GM18499 (cell line): ENCODE measurements around the gene FRMD4A.

Experiments used
- ATAC-seq: cut with Tn5 transposase; IDR thresholded peaks from one replicate; pipeline ENCODE4 v1.9.1; 2021; ENCODE audit warnings: moderate number of reproducible peaks; ENCODE audit not compliant: insufficient read depth, unreplicated experiment

Gene FRMD4A

GRCh38 chr10:13654118-13654830, 676.5 kb downstream of the FRMD4A start:
- no peak for ATAC-seq

GRCh38 chr10:13652860-13653259, 677.9 kb downstream of the FRMD4A start:
- ATAC-seq: no peak

GRCh38 chr10:13651969-13652720, 678.6 kb downstream of the FRMD4A start:
- no peak for ATAC-seq

- ATAC-seq: no peak
These were observed 679.8 kb downstream of the FRMD4A start for GRCh38 chr10:13650961-13651360.

- no peak for ATAC-seq
These were observed 680.7 kb downstream of the FRMD4A start for GRCh38 chr10:13649844-13650520.

GRCh38 chr10:13648425-13648824, 682.3 kb downstream of the FRMD4A start:
- ATAC-seq: no peak

GRCh38 chr10:13644866-13645265, 685.9 kb downstream of the FRMD4A start:
- no peak for ATAC-seq

- no peak for ATAC-seq
These were observed 687.7 kb downstream of the FRMD4A start for GRCh38 chr10:13643016-13643415.

GRCh38 chr10:13642293-13642692, 688.4 kb downstream of the FRMD4A start:
- no peak for ATAC-seq

- no peak for ATAC-seq
These were observed 692.8 kb downstream of the FRMD4A start for GRCh38 chr10:13637894-13638293.

- ATAC-seq: no peak
These were observed 693.3 kb downstream of the FRMD4A start for GRCh38 chr10:13637303-13637856.

GRCh38 chr10:13636776-13637175, 693.9 kb downstream of the FRMD4A start:
- no peak for ATAC-seq

- no peak for ATAC-seq
These were observed 696.5 kb downstream of the FRMD4A start for GRCh38 chr10:13634207-13634606.

- ATAC-seq: no peak
These were observed 697.0 kb downstream of the FRMD4A start for GRCh38 chr10:13633689-13634088.

- ATAC-seq: no peak
These were observed 697.8 kb downstream of the FRMD4A start for GRCh38 chr10:13632884-13633440.

- ATAC-seq: no peak
These were observed 698.3 kb downstream of the FRMD4A start for GRCh38 chr10:13632440-13632839.

GRCh38 chr10:13631594-13631993, 699.1 kb downstream of the FRMD4A start:
- no peak for ATAC-seq

- ATAC-seq: no peak
These were observed 700.5 kb downstream of the FRMD4A start for GRCh38 chr10:13630231-13630630.

- ATAC-seq: no peak
These were observed 701.6 kb downstream of the FRMD4A start for GRCh38 chr10:13629116-13629515.

GRCh38 chr10:13628661-13629060, 702.1 kb downstream of the FRMD4A start:
- ATAC-seq: no peak
